OCI-LY3 (cell line): ENCODE results near the gene JAKMIP2.

Experiments
- H2AFZ ChIP-seq: fragments of 200-600, 300-600 bp; shearing (Covaris generic); 2 replicates; pipeline ENCODE4 v1.6.0; 2014; ENCODE audit warnings: antibody characterized with exemption, low read depth, low read length
- H3K27ac ChIP-seq: fragments of 200-600, 300-600 bp; sonication (generic); 2 replicates; pipeline ENCODE4 v1.5.1; 2014; ENCODE audit warnings: mild to moderate bottlenecking, low read length, moderate library complexity, mixed read lengths
- H3K27me3 ChIP-seq: fragments of 200-600, 300-600 bp; sonication (generic); 2 replicates; pipeline ENCODE4 v1.6.1; 2014; ENCODE audit warnings: low read depth, low read length, mixed read lengths
- H3K36me3 ChIP-seq: fragments of 200-600, 300-600 bp; sonication (generic); replicated peaks from 2 replicates; pipeline ENCODE3; 2014; ENCODE audit warnings: low read depth, low read length, mixed read lengths
- H3K4me1 ChIP-seq: fragments of 300-600, 200-600 bp; sonication (generic); 2 replicates; pipeline ENCODE4 v1.6.1; 2014; ENCODE audit warnings: low read length, mixed read lengths
- H3K4me2 ChIP-seq: fragments of 200-600, 300-600 bp; sonication (generic); 2 replicates; pipeline ENCODE4 v1.6.1; 2014; ENCODE audit warnings: low read length, mixed read lengths
- H3K4me3 ChIP-seq: fragments of 300-600, 200-600 bp; sonication (generic); 2 replicates; pipeline ENCODE4 v1.5.1; 2014; ENCODE audit warnings: antibody characterized with exemption, mild to moderate bottlenecking, low read length, moderate library complexity
- H3K79me2 ChIP-seq: fragments of 300-600, 200-600 bp; shearing (Covaris generic); 2 replicates; pipeline ENCODE4 v1.6.1; 2014; ENCODE audit warnings: mild to moderate bottlenecking, low read length, mixed read lengths
- H3K9ac ChIP-seq: fragments of 300-600, 200-600 bp; shearing (Covaris generic); 2 replicates; pipeline ENCODE4 v1.6.0; 2014; ENCODE audit warnings: mild to moderate bottlenecking, low read length, moderate library complexity
- H3K9me3 ChIP-seq: fragments of 200-600, 300-600 bp; shearing (Covaris generic); 2 replicates; pipeline ENCODE4 v1.6.1; 2014; ENCODE audit warnings: low read length, mixed read lengths; ENCODE audit not compliant: insufficient read depth
- H4K20me1 ChIP-seq: fragments of 200-600, 300-600 bp; sonication (generic); 2 replicates; pipeline ENCODE4 v1.6.1; 2016; ENCODE audit warnings: low read length, mixed read lengths; ENCODE audit not compliant: insufficient read depth
- EZH2phosphoT487 ChIP-seq: fragments of 200-600 bp; shearing (Covaris generic); IDR thresholded peaks from 2 replicates; pipeline ENCODE4 v1.6.1; 2018; ENCODE audit warnings: antibody characterized with exemption, mixed run types, low read depth
- TF ChIP-seq, protein P1 (sequence below): fragments of 200-600, 300-600 bp; sonication (generic); IDR thresholded peaks from 2 replicates; pipeline ENCODE4 v1.5.1; 2014; ENCODE audit warnings: antibody characterized with exemption, low read length, low read depth

JAKMIP2 gene

DNA sequence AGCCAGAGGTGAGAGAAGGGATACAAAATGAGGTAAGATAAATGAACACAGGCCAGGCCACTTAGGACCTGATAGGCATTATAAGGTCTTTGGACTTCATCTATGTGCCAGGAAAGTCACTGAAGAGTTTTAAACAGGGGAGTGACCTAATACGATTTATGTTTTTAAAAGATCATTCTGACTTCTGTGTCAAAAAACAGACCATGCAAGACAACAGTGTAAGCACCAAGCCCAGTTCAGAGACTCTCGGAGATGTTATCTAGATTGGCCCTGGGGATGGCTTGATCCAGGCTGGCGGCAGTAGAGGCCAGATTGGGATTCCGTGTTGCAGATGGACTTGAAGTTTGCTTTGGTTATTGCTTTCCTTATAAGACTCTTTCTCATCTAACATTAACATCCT is 229.6 kb downstream of the JAKMIP2 start:
- no peak overlapping the region for H3K9ac ChIP-seq
- no peaks in the 10 kb centered on the region for H3K79me2 ChIP-seq
- TF ChIP-seq EZH2phosphoT487: no peak
- TF ChIP-seq, protein P1, sequence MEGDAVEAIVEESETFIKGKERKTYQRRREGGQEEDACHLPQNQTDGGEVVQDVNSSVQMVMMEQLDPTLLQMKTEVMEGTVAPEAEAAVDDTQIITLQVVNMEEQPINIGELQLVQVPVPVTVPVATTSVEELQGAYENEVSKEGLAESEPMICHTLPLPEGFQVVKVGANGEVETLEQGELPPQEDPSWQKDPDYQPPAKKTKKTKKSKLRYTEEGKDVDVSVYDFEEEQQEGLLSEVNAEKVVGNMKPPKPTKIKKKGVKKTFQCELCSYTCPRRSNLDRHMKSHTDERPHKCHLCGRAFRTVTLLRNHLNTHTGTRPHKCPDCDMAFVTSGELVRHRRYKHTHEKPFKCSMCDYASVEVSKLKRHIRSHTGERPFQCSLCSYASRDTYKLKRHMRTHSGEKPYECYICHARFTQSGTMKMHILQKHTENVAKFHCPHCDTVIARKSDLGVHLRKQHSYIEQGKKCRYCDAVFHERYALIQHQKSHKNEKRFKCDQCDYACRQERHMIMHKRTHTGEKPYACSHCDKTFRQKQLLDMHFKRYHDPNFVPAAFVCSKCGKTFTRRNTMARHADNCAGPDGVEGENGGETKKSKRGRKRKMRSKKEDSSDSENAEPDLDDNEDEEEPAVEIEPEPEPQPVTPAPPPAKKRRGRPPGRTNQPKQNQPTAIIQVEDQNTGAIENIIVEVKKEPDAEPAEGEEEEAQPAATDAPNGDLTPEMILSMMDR: no peak
- H3K4me3 ChIP-seq: no peak overlapping the region
- H3K27me3 ChIP-seq: no peaks in the 10 kb centered on the region
- H3K36me3 ChIP-seq: no peaks in the 10 kb centered on the region
- no peak overlapping the region for H3K4me2 ChIP-seq
- no peaks in the 10 kb centered on the region for H4K20me1 ChIP-seq
- H3K27ac ChIP-seq: no peak overlapping the region
- H3K4me1 ChIP-seq: no peaks in the 10 kb centered on the region
- H3K9me3 ChIP-seq: no peaks in the 10 kb centered on the region
- H2AFZ ChIP-seq: no peak overlapping the region

DNA sequence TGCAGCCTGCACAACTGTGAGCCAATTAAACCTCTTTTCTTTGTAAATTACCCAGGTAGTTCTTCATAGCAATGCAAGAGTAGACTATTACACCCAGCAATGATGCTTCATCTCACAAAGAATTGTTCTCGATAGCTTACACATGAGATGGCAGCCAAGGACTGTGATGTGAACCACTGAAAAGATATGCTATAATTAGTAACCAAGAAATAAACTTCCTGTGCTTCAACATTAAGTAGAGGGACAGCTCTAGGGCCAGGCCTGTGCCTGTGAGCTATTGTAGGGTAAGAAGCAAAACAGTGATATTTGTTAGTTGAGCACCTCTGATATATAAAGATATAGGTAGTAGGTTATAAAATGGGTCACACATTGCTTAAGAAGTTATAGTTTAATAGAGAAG is 230.9 kb downstream of the JAKMIP2 start:
- Histone ChIP-seq H3K36me3 (no peaks in the 10 kb centered on the region), H3K27me3 (no peaks in the 10 kb centered on the region), H3K9ac (no peak overlapping the region), H3K4me1 (no peaks in the 10 kb centered on the region), H4K20me1 (no peaks in the 10 kb centered on the region), H3K4me2 (no peak overlapping the region), H3K9me3 (no peaks in the 10 kb centered on the region), H3K4me3 (no peak overlapping the region), H3K27ac (no peak overlapping the region), H2AFZ (no peak overlapping the region), H3K79me2 (no peaks in the 10 kb centered on the region)
- TF ChIP-seq EZH2phosphoT487: no peak
- TF ChIP-seq, protein P1: no peak

DNA sequence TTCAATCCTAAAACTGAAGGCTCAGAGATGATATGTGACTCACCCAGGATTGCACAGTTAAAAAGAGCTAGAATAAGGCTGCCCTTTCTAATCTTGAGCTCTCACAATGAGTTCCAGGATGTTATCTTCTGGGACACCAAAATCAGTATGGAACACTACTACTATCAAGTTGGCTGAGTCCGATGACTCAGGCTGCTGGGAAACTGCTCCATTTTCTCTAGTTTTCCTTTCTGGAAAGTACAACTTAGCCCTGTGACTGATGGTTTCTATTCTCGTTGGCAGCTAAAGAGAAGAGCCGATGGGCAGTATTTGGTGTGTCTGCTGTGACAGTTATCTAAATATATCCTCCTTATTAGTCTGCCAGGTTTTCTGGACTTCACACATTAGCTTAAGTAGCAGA is 234.8 kb downstream of the JAKMIP2 start:
- TF ChIP-seq, protein P1: no peak
- no peak for TF ChIP-seq EZH2phosphoT487
- Histone ChIP-seq H3K9me3 (no peaks in the 10 kb centered on the region), H4K20me1 (no peaks in the 10 kb centered on the region), H3K4me3 (no peak overlapping the region), H3K4me2 (no peak overlapping the region), H3K36me3 (no peaks in the 10 kb centered on the region), H3K9ac (no peak overlapping the region), H3K27me3 (no peaks in the 10 kb centered on the region), H2AFZ (no peak overlapping the region), H3K27ac (no peak overlapping the region), H3K79me2 (no peaks in the 10 kb centered on the region), H3K4me1 (no peaks in the 10 kb centered on the region)

DNA sequence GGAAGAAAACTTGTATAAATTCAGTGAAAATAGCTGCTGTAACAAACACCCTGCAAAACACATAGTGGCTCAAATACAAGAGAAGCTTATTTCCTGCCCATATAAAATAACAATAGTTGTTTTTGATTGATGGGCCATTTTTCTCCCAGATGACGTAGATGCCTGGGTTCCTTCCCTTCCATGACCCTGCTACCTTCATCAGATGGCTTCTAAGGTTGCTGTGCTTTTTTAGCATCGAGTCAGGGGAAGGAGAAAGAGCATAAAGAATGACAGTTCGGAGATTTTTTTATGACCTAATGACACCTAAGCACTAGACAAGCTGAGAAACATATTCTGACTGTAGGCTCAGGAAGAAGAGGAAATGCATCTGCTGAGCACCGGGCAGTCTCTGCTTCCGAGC is 238.0 kb downstream of the JAKMIP2 start:
- Histone ChIP-seq H3K4me2 (no peak overlapping the region), H3K9ac (no peak overlapping the region), H3K79me2 (no peaks in the 10 kb centered on the region), H2AFZ (no peak overlapping the region), H3K27ac (no peak overlapping the region), H3K9me3 (no peaks in the 10 kb centered on the region), H4K20me1 (no peaks in the 10 kb centered on the region), H3K4me1 (no peaks in the 10 kb centered on the region), H3K27me3 (no peaks in the 10 kb centered on the region), H3K4me3 (no peak overlapping the region), H3K36me3 (no peaks in the 10 kb centered on the region)
- no peak for TF ChIP-seq EZH2phosphoT487
- TF ChIP-seq, protein P1: no peak
